H4 (cell line): ENCODE results near the gene ZNF860. TPM values are rescaled to one million over a fixed set of nuclear protein-coding genes. Genes with fewer than 3 reads are reported as not detected.
"Not testable (repeated sequence)": the region's sequence is repeated elsewhere in the genome, so short reads cannot be mapped to it uniquely, and the experiment has no call there.

Experiments
- DNase-seq: peaks from one replicate; pipeline ENCODE4 v3.0.0-alpha.2; 2015; ENCODE audit warnings: low spot score
- total RNA-seq: library from RNA; depleted of rRNA; stranded (reverse); fragments of >200 nt; shearing (Covaris generic); gene quantifications from 2 replicates; pipeline ENCODE4 v1.2.3, GENCODE V29; 2014

Gene ZNF860
- total RNA-seq, 1 experiment from 2014 or later = 0.43 TPM

- no peak for DNase-seq
These were observed 14.6 kb downstream of the ZNF860 start for GRCh38 chr3:31996195-31996594.

GRCh38 chr3:31997500-31997899 lies 15.9 kb downstream of the ZNF860 start:
- no peak for DNase-seq

GRCh38 chr3:31999907-32000439 lies 18.4 kb downstream of the ZNF860 start:
- DNase-seq = no peak

GRCh38 chr3:32000877-32001276 lies 19.3 kb downstream of the ZNF860 start:
- DNase-seq = no peak

- DNase-seq = no peak
These were observed 21.2 kb downstream of the ZNF860 start for GRCh38 chr3:32002561-32003368.

GRCh38 chr3:32003380-32003779 lies 21.8 kb downstream of the ZNF860 start:
- no peak for DNase-seq

GRCh38 chr3:32004113-32004765 lies 22.7 kb downstream of the ZNF860 start:
- DNase-seq = no peak

GRCh38 chr3:32009101-32009500 lies 27.6 kb downstream of the ZNF860 start:
- no peak for DNase-seq

GRCh38 chr3:32009957-32010356 lies 28.4 kb downstream of the ZNF860 start:
- DNase-seq = no peak

- DNase-seq = not testable (repeated sequence)
These were observed 29.1 kb downstream of the ZNF860 start for GRCh38 chr3:32010699-32011098.

- DNase-seq = not testable (repeated sequence)
These were observed 34.1 kb downstream of the ZNF860 start for GRCh38 chr3:32015638-32016037.

GRCh38 chr3:32017286-32017685 lies 35.7 kb downstream of the ZNF860 start:
- DNase-seq = no peak

GRCh38 chr3:32018757-32019564 lies 37.4 kb downstream of the ZNF860 start:
- peak; percentile 30 for DNase-seq

GRCh38 chr3:32021155-32021554 lies 39.6 kb downstream of the ZNF860 start:
- no peak for DNase-seq

- DNase-seq = no peak
These were observed 40.2 kb downstream of the ZNF860 start for GRCh38 chr3:32021748-32022147.

GRCh38 chr3:32022947-32023346 lies 41.4 kb downstream of the ZNF860 start:
- no peak for DNase-seq

- DNase-seq = no peak
These were observed 45.0 kb downstream of the ZNF860 start for GRCh38 chr3:32026593-32026992.

- DNase-seq = no peak
These were observed 56.4 kb downstream of the ZNF860 start for GRCh38 chr3:32037932-32038267.

- DNase-seq = no peak
These were observed 59.8 kb downstream of the ZNF860 start for GRCh38 chr3:32041316-32041715.
